ENCODE data around the gene ERG. TPM values are rescaled to one million over a fixed set of nuclear protein-coding genes. Genes with fewer than 3 reads are reported as not detected.

The ERG gene
- total and polyA plus RNA-seq, 9 of the 15 experiments (the other 6 are each of a cell fraction or from before 2014, with no cell fraction given) = 0.06 TPM; not detected in 8

DNA sequence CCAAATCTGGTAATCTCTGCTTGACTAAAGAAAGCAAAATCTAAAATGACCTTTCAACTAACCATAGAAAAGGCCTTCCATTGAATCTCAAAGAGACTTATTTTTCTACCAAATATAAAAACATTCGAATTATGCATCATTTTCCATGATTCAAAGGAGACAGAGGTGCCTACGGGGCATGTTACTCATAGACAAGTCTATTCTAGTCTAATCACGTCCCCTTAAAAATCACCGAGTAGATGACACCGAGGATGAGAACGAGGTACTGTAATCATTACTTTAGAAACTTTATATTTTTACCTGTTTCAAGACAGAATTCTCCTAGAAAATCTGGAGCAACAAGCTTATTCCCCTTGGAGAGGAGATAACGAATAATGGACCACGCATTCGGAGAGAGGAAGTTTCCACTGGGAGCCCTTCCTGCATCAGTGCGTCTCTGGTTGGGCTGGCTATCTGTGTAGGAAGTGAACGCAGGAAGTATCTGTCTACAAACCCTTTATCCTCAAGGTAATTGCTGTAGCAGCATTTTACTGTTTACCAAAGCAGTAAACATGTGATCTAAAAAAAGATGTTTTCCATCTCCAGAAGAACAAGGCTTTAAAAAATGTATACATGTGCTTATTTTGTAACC is 9.5 kb downstream of the ERG start:
- H2AFZ ChIP-seq (ENCODE audit: low read depth, low read length) = no peak overlapping the region
- ChIA-PET POLR2A (interaction anchor here (0.8 kb wide), 1 partner anchor 118 kb away, joined by 4 read pairs; no protein-coding TSS in a partner anchor), CTCF (ENCODE audit: low intra/inter-chr PET ratio) (interaction anchor here (0.7 kb wide), 1 partner anchor 1727 kb away, joined by 3 read pairs; no protein-coding TSS in a partner anchor)
- H4K20me1 ChIP-seq (replicated peaks; ENCODE audit: control insufficient read depth, insufficient read depth, low read length) = 0 out of 2 replicates have a peak, but pooled peaks cover 4% of the 10 kb centered on the region
- no peaks in the 10 kb centered on the region for H3K79me2 ChIP-seq (ENCODE audit: control insufficient read depth, insufficient read depth, low read length)
- no peaks in the 10 kb centered on the region for H3K36me3 ChIP-seq (ENCODE audit: control insufficient read depth, insufficient read depth, low read length)
- FAIRE-seq = no peak
- no peaks in the 10 kb centered on the region for H3K9me1 ChIP-seq (ENCODE audit: control insufficient read depth, insufficient read depth, low read length)
- intact Hi-C loops (cut with micrococcal nuclease) (no loop called here), in situ Hi-C loops (cut with MboI) (no loop called here)
- no peak overlapping the region for H3K4me3 ChIP-seq
- H3K4me2 ChIP-seq (ENCODE audit: insufficient read depth, low read length) = no peak overlapping the region
- no peak for ATAC-seq
- H3K27me3 ChIP-seq (ENCODE audit: control insufficient read depth in 2 of 2, insufficient read depth in 2 of 2, low read length in 2 of 2) = peaks cover 2 to 13% of the 10 kb centered on the region in 2 experiments
- H3K27ac ChIP-seq (ENCODE audit: extremely low read depth, low read depth, low read length) = no peak overlapping the region
- no peak for DNase-seq (ENCODE audit: extremely low read depth in 1 of 4, low spot score in 3 of 4)
- TF ChIP-seq ZFX (CRISPR knock-in tag; IDR thresholded peaks at IDR 0.05) = no peak
- no peak for TF ChIP-seq THRAP3 (IDR thresholded peaks at IDR 0.05; ENCODE audit: borderline replicate concordance)
- no peak for TF ChIP-seq TEAD1 (CRISPR knock-in tag; IDR thresholded peaks at IDR 0.05)
- TF ChIP-seq HNRNPK (IDR thresholded peaks at IDR 0.05; ENCODE audit: low read depth, low read length, poor library complexity, severe bottlenecking) = no peak
- no peak for TF ChIP-seq CREB1 (IDR thresholded peaks at IDR 0.05)
- TF ChIP-seq CREB1 (CRISPR knock-in tag; IDR thresholded peaks at IDR 0.05) = no peak
- no peak for TF ChIP-seq U2AF1 (optimal IDR thresholded peaks at IDR 0.05; ENCODE audit: low read depth, low read length)
- no peak for TF ChIP-seq ZBTB49 (CRISPR knock-in tag; IDR thresholded peaks at IDR 0.05; ENCODE audit: borderline replicate concordance)
- no peak for TF ChIP-seq C11orf30 (IDR thresholded peaks at IDR 0.05; ENCODE audit: low read depth)
- no peak for TF ChIP-seq STAT5A (IDR thresholded peaks at IDR 0.05; ENCODE audit: borderline replicate concordance, low read length)
- no peak for TF ChIP-seq ARNT (IDR thresholded peaks at IDR 0.05)
- no peak for TF ChIP-seq LEF1 (IDR thresholded peaks at IDR 0.05)
- TF ChIP-seq RBM15 (IDR thresholded peaks at IDR 0.05; ENCODE audit: insufficient read depth, low read length) = no peak
- TF ChIP-seq CREM (IDR thresholded peaks at IDR 0.05; ENCODE audit: low read depth) = no peak
- TF ChIP-seq BRD9 (IDR thresholded peaks at IDR 0.05; ENCODE audit: low read depth, partially characterized antibody) = no peak
- no peak for TF ChIP-seq PML (IDR thresholded peaks at IDR 0.05; ENCODE audit: low read length)
- no peak for TF ChIP-seq ZNF277 (CRISPR knock-in tag; IDR thresholded peaks at IDR 0.05; ENCODE audit: borderline replicate concordance)
- no peak for TF ChIP-seq GTF2E2 (tag; IDR thresholded peaks at IDR 0.05)
- no peaks in the 10 kb centered on the region; a peak in 1 of 5 replicates for H3K4me1 ChIP-seq (replicated peaks in 1 of 2; ENCODE audit: control insufficient read depth in 2 of 2, insufficient read depth in 2 of 2, low read length in 2 of 2)
- no peaks in the 10 kb centered on the region for H3K9me3 ChIP-seq (replicated peaks; ENCODE audit: control insufficient read depth, insufficient read depth, low read depth, low read length)
- WGBS (ENCODE audit: insufficient coverage, low coverage, missing lambda C conversion rate) = 0% methylated on average over 11 of the region's 11 CpGs
- BruUV-seq (replicated peaks) = no TSS peak
- no peak overlapping the region for H3K9ac ChIP-seq (ENCODE audit: insufficient read depth in 1 of 2, low read depth in 2 of 2, low read length in 2 of 2)
